LNCAP (cell line): Measurements from ENCODE around the gene TRAK1.

Experiments used
- CTCF ChIP-seq: fragments of 450-650 bp; IDR thresholded peaks from 2 replicates; pipeline ENCODE4 v1.5.1; 2017; ENCODE audit warnings: mild to moderate bottlenecking

The TRAK1 gene

GRCh38 chr3:42209917-42210316, 118.8 kb downstream of the TRAK1 start:
- no peak for TF ChIP-seq CTCF

GRCh38 chr3:42210726-42211125, 119.6 kb downstream of the TRAK1 start:
- no peak for TF ChIP-seq CTCF

- TF ChIP-seq CTCF: no peak
Observed at GRCh38 chr3:42213417-42213816, 122.3 kb downstream of the TRAK1 start.

GRCh38 chr3:42214064-42214463, 122.9 kb downstream of the TRAK1 start:
- no peak for TF ChIP-seq CTCF

DNA sequence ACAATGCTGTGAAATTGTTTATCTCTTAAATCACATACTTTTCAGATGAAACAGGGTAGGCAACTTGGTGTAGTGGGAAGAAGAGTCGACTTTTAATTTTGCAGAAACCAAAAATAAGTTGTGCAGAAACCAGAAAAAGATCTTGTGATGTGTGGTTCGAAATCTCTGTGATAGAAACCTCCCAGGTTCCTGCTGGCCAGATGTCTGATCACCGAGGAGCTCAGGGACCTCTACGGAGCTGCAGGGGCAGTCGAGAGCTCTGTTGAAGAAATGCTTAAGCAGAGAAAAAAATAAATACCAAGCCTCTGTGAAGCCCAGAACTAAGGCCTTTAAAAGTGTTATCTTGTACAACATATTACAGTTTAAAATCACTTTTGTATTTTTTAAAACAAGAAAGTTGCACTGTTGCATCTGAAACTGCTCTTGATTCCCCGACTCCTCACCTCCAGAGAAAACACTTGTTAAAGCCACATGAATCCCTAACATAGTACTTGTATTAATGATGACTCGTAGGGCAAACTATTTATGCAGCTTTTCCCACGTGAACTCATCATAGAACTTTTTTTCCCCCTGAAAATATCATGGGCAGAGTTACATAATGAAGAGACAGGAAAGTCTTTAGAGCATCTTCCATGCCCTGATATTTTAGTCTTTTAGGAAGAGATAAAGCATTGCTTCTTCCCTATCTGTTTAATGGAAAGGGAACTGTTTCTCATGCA, 123.6 kb downstream of the TRAK1 start:
- TF ChIP-seq CTCF: no peak

GRCh38 chr3:42216302-42216701, 125.1 kb downstream of the TRAK1 start:
- no peak for TF ChIP-seq CTCF

GRCh38 chr3:42216931-42217333, 125.8 kb downstream of the TRAK1 start:
- no peak for TF ChIP-seq CTCF
